ENCODE data around the gene TDRD7.

TDRD7 gene

DNA sequence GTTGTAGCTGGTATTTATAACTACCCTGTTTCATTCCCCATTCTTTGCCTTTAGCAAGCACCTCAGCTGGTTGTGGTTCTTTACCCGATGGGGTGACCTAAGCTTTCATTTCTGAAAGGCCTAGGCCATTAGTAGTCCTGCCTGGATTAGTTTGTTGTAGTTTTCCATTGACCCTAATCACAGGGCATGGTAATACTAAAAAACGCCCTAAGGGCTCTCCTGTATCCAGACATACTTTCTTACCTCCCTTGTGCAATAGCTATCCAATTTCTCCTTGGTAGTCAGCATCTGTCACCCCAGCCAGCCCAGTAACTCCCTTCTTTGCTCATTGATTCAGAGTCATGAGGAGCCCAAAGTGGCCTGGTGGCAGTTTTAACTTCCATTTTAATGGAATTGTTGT, 113.6 kb downstream of the TDRD7 start:
- no peak for DNase-seq

DNA sequence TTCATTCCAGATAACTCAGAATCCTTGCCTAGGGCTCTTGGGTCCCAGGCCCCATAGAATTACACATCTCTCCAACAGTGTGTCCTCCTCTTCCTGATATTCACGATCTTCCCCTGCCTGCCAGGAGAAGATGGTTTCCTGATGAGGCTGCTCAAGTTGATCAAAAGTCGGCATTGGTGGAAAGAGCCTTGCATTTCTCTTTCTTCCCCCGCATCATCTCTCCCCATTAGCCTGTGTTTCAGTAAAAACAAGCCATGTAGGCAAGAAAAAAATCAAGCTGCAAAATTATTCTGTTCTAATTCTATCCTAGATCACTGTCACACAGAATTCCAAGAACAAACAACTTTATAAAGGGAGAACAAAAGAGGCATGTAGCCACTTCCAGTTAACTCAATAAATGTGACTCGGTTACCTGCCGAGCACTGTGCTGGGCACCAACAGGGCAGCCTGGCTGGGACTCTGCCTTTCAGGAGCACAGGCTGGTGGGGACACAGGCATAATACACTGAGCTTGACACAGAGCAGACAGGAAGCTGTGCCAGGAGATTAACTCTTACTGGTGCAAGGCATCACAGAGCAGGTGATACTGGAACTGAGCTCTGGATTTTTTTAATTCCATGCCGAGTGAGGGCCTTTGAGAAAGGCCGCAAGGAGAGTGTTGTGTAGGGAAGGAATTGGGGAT, 115.1 kb downstream of the TDRD7 start:
- DNase-seq = no peak

DNA sequence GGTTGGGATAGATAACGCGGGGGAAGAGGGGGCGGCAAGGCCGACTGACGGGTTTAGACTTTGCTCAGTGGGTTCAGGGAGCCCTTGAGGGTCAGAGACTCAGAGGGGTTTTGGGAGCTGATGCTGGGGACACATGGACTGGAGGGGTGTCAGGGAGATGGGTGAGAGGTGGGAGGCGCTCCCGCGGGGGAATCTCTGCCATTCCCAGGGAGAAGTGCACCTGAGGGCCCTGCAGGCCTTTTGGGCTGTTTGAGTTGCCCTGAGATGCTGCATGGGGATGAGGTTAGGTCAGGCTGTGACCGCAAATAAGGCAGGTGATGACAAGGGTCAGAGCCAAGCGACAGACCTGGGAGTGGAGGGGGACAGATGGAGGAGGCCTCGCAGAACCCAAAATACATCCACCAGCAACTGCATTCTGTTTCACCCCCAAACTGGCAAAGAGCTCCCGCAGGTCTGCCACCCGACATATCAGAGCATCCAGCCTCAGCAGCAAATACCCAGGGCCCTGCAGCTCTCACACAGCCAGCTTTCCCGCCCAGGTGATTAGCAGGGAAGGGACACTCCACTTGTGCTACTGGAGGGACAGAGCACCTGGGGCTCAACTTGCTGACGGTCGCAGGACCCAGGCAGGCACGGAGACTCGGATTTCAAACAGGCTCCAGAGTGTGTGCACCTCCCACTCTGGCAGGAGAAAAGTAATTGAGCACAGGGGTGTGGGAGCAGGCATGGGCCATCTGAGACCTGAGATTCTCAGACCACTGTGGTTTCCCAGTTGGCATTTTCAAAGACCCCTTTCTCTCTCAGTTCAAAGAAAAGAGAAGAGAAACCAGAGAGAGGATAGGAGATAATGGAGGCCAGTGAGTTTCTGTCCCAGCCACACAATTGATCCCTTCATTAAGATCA, 116.0 kb downstream of the TDRD7 start:
- no peak for DNase-seq

DNA sequence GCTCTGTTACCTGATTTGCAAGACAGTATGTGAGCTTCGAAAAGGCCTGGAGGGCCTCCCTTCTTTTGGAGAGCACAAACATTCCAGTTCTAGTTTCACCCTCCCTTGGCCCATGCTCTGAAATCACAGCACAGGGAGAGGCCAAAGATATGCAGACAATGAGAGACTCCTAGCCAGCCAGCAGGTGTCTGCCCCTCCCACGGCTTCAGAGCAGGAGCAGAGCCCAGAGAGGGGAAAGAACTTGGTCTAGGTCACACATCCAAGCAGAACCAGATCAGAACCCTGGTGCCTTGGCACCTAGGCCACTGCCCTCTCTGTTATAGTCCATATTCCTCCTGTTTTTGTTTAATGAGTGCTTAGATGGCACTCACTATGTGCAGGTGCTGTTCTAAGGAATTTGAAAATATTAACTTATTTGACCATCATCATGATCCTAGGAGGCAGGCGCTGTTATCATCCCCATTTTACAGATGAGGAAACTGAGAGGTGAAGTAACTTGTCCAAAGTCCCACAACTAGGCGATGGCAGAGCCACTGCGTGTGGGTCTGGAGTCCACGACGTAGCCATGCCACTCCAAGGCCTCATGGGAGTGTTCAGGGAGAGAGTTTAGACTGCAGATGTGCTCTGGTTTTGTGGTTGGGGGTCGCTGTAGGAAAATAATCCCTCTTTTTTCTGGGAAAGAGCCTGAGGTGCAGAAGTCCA, 116.8 kb downstream of the TDRD7 start:
- DNase-seq = no peak

DNA sequence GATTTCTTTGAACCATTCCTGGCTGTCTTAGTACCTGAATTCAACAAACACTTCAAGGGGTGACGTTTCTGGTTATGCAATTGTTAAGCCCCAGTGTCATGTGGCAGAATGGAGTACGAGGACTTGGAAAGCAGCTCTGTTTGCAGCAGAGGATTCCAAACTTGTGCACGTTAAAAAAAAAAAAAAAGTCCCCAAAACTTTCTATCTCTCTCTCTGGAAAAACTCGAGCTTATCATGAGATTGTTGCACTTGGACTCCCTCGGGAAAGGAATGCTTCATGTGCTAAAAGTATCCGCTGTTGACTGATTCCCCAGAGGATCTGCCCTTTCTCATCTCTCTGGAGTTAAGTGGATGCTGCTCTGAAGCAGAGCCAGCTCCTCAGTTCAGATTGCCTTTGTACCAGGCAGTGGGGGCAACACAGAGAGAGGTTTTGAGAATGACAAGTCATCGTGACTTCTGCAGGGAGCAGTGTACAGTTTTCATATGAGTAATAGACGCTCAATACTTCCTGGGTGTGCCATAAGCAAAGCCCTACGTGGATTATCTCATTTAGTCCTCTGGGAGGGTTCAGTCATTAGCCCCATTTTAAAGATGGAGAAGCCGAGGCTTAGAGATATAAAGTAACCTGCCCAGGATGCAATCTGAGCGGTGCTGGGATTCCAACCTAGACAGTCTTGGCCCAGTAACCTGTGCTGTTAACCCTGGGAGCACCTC, 117.6 kb downstream of the TDRD7 start:
- DNase-seq = no peak

DNA sequence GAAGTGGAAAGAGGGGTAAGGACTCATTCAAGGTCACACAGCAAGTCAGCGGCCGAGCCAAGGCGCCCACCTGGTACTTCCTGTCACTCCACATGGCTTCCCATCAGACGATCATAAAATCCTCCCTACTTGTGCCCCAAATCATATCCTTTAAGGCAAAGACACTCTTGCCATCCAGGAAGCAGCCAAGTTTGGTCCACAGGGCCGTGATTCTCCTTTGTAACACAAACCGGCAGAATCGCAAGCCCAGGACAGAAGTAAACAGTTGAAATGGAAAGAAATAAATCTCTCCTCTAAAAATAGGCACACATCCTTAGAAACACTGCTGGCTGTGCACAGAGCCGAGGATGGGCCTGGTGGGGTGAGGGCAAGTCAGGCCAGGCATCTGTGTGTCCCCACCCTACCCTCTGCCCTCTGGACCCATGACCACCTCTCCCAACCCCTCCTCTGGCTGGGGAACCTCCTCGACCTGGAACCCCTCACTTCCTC, 120.0 kb downstream of the TDRD7 start:
- DNase-seq = no peak

DNA sequence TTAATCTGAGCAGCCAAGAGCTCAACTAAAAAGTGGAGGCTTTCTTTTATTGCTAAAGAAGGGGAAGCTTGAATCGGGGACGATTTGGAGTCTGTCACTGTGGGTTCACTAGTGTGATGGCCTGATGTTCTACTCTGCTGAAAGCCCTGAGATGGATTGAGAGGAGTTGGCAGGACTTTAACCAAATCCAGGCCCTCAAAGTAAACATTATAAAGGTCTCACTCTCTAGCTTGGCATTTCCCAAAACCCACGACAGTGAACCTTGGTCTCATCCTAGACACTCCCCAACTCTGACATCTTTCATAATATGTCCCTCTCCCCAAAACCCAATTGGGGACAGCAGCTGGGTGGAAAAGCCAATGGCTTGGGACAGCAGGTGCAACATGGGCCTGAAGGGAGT, 122.3 kb downstream of the TDRD7 start:
- DNase-seq = no peak

DNA sequence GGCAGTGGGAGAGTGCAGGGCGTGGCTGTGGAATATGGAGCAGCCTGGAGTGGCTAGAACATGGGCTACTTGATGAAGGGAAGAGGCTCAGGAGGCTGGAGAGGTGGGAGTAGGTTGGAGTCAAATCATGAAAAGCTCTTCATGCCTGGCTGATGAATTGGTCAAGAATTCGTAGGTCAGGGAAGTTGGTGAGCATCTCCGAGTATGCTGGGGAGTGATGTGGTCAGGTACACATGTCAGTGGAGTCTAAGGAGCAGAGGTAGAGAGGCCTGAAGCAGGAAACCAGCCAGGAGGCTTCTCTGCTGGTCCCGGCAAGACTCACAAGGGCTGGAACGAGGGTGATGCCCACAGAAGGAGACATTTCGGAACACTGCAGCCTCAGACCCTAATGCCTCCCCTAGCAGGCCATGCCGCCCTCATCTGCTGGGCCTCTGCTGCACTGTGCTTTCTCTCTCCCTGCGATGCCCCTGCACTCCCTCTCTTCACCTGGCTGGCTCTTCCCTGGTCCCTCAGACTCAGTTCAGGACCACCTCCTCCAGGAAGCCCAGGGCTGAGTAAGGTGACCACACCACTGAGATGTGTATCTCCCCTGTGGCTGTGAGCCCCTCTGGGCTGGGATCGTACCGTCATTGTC, 123.2 kb downstream of the TDRD7 start:
- no peak for DNase-seq

DNA sequence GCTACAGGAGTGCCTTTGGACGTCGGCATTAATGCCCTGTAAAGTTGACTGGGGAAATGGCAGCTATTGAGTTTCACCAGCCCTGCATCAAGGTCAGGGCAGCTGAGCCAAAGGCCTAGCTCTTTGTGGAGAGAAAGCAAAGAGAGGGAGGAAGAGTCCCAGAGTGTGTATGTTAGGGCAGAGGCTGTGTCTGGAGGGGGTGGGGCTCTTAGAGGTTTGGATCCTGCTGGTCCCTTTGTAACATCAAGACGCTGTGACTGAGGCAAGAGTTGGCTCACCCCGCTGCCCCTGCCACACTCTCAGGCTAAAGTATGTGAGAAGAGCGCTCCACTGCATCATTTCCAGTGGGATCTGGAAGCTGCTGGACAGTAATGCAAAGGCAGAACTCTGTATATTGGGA, 123.9 kb downstream of the TDRD7 start:
- no peak for DNase-seq

DNA sequence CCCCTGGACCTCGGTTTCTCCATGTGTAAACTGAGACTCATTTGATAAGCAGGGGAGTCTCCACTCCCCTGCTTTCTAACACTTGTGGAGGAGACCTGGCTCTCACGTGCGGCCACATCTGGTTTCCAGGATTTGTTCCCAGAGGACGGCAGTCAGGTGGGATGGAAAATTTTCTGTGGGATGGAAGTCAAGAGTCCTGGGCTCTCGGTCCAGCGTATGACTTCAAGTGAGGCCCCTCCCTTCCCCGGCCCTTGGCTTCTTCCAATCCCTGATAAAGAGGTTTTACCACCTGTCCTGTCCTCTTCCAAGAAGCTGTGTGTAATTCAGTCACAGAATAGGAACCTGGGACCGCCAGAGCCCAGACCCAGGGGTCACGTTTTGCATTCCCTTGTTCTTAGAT, 124.6 kb downstream of the TDRD7 start:
- no peak for DNase-seq

DNA sequence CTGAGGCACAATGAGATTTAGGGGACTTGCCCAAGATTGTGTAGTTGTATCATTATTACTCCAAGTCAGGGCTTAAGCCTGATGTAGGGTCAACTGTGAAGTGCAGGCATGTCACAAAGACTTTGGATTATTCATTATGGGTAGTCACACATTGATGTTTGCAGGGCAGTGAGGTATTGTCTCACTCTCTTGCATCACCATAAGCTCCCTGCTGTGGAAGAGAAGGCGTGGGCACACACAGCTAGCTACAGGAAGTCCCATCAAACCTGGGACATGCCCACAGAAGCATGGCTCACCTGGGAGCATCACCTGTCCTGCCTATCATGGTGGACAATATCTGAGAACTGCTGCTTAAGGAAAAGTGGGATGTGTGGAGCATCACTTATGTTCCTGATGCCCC, 131.7 kb downstream of the TDRD7 start:
- no peak for DNase-seq

DNA sequence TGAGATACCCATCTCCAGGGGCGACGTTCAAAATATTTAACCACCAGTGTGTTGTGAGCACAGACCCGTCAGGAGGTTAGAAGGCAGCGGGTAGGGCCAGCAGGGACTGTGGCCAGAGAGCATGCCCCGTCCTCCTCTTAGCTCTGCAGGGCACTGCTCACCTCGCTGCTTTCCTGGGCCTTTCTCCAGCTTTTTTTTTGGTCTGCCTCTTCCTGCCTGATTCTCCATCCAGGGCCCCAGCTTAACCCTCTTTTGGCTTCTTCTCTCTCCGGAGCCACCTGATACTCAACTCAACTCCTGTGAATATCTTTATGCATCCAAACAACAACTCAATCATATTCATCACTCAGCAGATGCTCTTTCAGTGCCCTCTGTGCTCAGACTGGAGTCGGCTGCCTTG, 133.6 kb downstream of the TDRD7 start:
- DNase-seq = no peak

All from amygdala (tissue), 56 donors.